Measurements from ENCODE around the gene STARD7.
"Not testable (repeated sequence)": the region's sequence is repeated elsewhere in the genome, so short reads cannot be mapped to it uniquely, and the experiment has no call there.

STARD7 gene

DNA sequence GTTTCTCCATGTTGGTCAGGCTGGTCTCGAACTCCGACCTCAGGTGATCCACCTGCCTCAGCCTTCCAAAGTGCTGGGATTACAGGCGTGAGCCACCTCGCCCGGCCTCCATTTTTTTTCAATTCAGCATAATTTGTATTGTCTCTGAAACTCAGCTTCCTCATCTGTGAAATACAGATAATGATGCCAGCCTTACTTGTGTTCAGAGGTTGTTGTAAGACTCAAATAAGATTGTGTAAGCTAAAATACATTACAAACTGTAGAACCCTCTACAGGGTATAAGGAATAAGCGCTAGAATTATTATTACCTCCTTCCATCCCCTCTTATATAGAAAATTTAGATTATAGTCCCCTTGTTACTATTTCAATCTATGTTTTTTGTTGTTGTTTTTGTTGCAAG, 24.8 kb upstream of the STARD7 start:
- no peak for DNase-seq

DNA sequence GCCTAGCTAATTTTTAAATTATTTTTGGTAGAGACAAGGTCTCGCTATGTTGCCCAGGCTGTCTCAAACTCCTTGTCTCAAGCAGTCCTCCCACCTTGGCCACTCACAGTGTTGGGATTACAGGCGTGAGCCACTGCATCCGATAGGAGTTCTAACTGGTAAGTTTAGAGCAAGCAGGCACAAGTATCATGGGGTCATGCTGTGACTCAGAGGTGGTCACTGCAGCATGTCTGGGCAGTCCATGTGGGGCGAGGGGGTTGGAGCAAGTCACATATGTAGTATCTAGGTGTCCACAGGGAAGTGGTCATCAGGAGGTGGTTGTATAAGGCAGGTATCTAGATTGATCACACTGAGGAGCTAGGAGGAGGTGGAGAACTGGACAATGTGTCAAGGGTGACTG, 22.7 kb upstream of the STARD7 start:
- DNase-seq = no peak

DNA sequence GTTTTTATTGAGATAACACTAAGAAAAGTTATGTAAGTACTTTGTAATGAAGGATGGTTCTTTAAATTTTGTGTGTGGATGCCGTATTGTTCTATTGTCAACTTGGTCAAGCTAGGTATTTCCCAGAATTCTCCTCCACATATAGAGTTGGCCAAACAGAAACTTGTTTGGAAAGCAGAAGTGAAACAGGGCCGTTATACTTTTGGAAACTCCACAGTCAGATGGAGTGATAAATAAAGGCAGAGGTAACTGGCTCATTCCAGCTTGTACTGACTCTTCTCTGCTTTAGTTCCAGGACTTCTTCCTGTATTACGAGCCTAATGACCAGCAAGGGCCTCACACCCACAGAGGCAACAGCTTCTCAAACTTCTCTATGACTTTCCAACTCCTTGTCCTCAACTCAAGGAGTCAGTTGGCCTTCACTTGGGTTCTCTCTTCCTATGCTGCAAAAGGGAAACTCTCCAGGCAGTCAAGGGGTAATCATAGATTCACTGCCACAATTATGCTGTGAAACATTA, 16.4 kb upstream of the STARD7 start:
- DNase-seq = no peak

DNA sequence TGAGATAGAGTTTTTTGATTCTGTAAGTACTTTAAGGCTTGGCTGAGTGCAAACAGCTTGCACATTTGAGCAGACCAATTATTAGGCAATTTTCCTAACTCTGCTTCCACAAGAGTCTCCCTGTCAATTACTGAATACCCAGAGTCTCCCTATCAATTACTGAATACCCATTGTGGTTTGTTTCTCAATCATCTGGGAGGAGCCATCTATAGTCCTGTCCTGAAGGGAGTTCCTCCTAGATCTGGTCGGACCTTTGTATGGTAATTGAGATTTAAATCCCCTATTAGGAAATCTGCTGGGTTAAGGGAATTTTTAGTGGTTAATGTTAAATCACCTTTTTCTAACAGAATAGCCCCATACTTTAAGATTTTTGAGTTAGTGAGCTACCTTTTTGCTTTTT, 12.5 kb upstream of the STARD7 start:
- not testable (repeated sequence) for DNase-seq

DNA sequence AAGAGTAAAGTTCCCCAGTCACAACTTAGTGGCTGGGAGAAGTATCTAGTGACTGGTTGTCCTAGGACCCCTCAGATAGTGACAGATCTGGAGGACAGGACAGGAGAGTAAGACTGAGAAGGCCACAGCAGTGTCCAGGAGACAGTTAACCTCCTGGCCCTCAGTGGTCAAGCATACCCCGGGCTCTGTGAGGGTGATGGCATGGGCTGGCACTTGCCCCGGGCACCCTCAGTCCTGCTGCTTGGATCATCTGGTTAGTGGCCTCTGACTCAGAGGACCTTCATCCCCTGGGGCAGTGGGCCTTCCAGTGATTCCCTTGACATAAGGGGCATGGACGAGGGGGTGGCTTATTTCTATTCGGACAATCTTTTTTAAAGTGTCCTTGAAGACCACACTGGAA, 11.3 kb upstream of the STARD7 start:
- not testable (repeated sequence) for DNase-seq

DNA sequence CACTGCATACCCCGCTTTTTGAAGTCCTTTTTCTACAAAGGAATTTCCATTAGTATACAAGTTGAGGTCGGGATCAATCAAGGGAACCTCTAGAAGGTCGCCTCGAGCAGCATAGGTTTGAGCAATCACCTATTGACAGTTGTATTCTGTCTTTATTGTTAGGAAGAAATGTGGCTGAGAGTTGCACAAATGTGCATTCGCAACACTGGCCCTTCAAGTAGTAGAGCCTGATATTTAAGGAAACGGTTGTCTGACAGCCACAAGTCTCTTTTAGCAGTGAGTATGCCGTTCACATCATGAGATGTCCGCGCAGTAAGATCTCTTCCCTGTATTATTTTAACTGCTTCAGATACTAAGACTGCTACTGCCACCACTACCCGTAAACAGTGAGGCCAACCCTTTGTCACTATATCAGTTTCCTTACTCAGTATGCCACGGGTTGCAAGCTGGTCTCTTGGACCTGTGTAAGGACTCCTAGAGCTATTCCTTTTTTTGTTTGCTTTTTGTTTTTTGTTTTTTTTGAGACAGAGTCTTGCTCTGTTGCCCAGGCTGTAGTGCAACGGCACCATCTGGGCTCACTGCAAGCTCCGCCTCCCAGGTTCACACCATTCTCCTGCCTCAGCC, 10.0 kb upstream of the STARD7 start:
- no peak for DNase-seq

DNA sequence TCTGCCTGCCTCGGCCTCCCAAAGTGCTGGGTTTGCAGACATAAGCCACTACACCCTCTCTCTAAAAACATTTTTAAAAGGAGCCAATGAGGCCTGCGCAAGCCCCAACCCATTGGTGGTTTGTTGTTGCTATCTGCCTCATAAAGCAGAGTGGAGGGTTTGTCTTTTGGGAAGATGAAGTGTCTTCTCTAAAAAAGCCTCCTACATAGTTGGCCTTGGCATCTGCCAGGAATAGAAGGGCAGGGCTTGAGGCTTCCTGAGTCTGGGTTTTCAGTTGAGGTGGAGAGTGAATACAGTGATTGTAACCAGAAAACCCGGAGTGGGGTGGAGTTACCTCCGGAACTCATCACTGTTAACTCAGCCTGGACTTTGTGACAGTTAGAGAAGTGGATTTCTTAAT, 5.9 kb upstream of the STARD7 start:
- no peak for DNase-seq

DNA sequence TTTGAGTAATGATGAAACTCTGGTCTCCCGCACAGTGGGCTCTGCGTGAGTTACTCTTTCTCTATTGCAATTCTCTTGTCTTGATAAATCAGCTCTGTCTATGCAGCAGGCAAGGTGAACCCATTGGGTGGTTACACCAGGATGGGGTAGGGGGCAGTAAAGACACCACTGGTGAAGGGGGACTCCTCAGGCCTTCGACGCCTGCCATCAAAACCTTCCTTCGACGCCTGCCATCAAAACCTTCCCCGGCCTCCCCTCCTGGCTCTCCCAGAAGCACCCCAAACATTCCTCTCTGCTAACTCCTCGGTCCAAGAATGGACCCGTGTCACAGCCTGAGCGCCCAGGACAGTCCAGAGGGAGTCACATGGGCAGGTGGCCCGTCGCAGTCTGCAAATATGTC, 4.8 kb upstream of the STARD7 start:
- no peak for DNase-seq

DNA sequence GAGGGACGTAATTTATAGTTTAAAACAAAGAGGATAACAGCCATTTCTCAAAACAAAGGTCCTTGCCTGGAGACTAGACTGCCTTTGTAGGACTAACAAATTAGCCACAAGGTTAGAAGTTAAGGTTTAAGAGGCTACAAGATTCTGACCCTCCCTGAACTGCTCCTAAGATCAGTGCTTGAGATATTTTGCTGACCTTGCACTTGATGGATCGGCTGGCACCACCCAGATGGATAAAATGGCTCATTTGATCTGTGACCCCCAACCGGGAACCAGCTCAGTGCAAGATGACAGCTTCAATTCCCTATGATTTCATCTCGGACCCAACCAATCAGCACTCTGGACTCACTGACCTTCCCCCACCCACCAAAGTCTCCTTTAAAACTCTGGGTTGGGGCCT, 3.7 kb upstream of the STARD7 start:
- no peak for DNase-seq

DNA sequence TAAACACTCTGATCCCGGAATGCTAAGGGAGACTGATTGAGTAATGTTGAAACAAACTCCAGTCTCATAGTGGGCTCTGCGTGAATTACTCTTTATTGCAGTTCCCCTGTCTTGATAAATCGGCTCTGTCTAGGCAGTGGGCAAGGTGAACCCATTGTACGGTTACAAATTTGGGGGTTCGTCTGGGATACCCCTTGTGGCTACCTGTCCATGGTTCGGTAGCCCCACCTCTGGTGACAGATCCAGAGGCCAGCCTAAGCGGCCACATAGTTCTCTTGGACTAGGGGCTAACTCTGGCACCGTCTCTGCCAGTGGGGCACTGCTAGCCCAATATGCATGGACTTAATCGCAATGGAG, 1.1 kb upstream of the STARD7 start:
- DNase-seq = no peak

DNA sequence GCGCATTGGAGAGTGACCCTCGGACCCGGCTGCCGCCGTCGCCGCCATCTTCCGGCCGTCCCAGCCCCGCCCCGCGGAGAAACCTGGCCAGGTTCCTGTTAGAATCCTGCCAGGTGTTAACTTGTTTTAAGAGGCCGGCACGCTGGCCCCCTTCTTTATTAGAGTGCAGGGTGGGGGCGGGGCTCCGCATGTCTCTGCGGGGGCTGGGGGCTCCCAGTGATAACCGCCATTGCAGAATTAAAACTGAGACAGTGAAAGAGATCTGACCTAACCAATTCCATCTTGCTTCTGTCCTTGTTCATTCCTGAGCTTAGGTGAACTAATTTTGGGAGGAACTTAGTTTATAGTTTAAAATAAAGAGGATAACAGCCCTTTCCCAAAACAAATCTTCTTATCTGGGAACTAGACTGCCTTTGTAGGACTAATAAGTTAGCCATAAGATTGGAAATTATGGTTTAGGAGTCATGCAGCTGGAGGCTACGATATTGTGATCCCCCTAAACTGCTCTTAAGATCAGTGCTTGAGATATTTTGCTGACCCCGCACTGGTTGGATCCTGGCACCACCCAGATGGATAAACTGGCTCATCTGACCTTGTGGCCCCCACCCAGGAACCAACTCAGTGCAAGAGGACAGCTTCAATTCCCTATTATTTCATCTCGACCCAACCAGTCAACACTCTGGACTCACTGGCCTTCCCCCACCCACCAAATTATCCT, 543 bp upstream of the STARD7 start:
- no peak for DNase-seq

DNA sequence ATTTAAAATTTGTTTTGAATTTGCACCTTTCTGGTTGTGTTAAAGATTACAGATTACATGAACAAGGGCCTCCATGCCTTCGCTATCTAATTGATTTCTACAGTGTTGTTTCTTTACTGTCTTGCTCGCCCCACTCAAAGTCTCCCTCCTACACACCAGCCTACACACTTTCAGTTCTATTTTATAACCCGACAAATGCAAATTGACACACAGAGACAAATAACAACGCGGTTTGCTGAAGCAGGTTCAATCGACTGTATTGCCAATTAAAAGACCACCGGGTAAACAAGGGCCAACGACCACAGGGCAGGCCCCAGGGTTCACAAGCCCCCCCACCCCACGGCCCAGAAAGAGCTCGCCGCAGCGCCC, 869 bp downstream of the STARD7 start:
- DNase-seq = no peak

DNA sequence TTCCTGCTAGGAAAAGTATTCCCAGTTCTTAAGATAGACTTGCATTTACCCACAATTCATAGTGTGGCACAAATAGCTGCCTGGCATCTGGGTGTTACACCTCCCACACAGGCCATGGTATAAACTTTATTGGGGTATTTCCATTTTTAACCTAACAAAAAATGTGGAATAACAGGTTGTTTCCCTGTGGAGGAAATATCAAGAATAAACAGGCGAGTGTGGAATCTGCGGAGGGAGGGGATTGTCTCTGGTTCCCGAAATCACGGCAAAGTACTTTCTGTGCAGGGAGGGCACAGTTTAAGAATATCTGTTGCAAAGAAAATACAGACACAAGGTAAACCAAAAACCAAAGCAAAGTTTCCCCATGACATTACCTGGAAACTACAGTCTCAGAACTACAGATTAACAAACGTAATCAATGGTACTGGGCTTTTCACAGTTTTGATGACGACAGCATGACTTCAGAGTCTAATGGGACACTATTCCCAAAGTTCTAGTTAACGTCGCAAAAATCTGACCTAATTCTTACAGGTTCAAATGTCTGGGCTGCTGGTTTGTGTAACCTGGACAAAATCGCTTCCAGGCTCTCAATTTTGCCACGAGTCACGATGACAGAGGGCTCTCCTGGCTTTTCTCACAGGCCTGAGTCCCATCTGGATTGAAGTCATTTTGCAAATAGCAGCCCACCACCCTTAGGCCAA, 1.4 kb downstream of the STARD7 start:
- DNase-seq = peak; percentile 30

DNA sequence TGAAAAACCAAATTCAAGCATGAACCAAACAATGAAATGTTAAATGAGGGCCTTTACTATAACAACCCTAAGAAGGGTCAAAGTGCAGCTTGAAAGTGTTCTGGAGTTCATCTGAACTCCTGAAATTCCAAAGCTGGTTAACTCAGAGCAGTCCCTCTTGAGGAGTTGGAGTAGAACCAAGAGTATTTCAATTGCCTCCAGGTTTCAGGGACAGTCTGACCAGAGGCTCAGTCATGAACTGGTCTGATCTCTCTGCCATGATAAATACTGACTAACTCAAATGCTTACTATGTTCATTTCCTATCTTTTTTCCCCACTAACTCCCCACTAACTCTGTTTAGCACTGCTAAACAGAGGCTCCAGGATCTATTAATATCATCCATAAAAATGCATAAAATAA, 2.7 kb downstream of the STARD7 start:
- no peak for DNase-seq

DNA sequence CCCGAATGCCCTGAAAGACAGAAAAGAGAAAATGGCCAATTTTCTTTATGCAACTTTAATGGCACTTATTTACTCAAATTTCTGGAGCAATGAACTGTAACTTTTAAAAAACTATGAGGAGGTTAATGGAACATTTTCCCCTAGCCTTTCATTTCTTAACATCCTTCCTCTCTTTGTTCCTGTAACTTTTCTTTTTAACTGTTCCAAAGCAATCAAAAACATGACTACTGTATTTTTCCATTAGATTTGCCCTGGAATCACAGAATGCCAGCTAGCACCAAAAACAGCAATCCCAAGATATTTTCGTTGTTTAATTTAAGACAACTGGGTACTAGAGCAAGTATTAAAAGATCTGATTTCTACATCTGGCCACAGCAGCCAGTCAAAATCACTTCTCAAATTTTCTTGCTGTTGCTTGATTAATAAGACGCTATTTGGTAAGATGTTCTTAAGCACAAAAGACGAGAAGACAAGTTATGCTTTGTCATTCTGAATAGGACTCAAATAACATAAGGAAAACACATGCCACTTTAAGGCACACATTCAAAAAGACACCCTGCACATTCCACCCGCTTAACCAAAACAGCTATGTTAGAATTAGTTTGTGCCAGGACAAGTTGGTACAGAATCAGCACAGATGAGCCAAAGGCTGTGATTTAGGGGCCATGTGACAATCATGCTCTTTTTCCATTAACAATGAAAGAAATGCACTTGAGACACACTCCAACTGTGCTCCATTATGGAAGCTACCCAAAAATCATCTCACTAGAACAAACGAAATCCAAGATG, 3.6 kb downstream of the STARD7 start:
- DNase-seq = no peak

DNA sequence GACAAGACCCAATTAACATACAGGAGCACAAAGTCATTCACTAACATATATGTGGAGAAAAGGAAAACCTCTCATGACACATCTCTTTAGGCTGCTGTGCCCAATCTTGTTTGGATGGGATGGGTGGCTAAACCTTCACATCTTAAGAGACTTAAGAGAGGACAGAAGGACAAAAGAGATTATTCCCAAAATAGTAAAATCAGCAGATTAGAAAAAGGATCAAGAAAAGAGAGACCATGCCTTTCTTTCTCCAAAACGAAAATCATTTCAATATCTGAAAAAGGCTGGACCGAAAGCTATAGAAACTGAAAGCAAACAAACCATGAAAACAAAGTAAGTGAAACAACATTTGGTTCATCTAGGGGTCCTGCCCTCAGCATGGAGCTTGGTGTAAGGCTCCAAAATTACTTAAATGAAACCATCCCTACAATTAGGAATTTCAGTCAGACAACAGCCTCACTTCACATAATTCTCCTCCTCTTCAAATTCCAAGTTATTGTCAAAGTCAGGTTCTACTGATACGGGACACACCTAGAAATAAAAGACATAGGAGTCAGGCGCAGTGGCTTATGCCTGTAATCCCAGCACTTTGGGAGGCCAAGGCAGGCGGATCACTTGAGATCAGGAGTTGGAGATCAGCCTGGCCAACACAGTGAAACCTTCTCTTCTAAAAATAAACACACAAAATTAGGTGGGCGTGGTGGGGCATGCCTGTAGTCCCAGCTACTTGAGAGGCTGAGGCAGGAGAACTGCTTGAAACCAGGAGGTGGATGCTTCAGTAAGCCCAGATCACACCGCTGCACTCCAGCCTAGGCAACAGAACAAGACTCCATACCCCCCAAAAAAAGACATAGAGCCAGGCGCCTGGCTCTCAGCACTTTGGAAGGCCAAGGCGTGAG, 5.2 kb downstream of the STARD7 start:
- no peak for DNase-seq

DNA sequence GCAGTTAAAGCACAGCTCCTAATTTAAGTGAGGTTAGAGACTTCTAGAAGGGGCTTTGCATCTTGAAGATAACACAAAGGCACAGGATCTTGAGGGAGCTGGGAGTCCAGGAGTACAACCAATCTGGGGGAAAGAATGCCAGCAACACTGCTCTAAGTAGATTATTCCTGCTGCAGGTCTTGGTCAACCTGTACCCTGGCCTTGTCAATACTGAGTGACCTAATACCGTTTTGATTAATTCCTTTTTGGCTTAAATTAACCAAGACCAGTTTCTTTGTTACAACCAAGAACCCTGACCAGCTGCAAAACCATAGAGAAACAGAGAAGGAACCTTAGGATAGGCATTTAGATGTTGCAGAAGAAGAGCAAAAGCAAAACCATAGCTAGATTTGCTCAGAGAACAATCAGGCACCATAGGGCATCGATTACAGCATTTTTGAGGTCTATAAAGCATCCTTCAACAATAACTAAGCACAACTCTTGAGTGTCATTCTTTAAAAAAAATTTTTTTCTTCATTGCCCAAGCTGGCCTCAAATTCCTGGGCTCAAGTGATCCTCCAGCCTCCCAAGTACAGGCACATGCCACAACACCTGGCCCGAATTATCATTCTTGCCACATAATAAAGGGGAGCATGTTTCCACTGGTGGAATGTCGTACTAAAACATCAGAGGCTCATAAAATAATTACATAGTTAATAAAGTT, 6.3 kb downstream of the STARD7 start:
- no peak for DNase-seq

DNA sequence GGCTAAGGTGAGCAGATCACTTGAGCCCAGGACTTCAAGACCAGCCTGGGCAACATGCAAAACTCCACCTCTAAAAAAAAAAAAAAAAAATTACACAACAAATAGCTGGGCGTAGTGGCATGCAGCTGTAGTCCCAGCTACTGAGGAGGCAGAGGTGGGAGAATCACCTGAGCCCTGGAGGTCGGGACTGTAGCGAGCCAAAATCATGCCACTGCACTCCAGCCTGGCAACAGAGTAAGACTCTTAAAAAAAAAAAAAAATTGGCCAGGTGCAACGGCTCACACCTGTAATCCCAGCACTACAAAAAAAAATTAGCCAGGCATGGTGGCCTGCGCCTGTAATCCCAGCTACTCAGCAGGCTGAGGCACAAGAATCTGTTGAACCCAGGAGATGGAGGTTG, 7.3 kb downstream of the STARD7 start:
- DNase-seq = no peak

DNA sequence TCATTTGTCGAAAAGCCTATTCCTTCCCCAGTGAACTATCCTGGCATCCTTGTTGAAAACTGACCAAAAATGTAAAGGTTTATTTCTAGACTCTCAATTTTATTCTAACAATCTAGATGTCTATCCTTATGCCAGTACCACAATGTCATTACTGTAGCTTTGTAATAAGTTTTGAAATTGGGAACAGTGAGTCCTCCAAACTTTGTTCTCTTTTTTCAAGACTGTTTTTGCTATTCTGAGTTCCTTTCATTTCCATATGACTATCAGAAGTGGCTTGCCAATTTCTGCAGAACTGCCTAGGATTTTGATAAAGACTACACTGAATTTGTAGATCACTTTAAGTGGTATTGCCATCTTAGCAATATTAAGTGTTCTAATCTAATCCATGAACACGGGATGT, 9.7 kb downstream of the STARD7 start:
- no peak for DNase-seq

DNA sequence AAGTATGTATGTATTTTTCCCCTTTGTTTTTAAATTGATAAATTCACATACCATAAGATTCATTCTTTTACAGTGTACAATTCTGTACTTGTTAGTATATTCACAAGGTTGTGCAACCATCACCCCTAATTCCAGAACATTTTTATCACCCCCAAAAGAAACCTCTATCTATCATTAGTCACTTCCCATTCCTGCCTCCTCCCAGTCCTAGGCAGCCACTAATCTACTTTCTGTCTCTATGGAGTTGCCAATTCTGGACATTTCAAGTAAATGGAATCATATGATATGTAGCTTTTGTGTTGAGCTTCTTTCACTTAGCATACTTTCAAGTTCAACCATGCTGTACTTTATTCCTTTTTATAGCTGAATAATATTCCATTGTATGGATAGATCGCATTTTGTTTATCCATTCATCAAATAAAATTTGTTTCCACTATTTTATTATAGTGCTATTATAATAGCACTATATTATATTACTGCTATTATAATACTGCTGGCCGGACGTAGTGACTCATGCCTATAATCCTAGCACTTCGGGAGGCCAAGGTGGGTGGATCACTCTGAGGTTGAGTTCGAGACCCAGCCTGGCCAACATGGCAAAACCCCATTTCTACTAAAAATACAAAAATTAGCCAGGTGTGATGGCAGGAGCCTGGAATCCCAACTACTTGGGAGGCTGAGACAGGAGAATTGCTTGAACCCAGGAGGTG, 10.9 kb downstream of the STARD7 start:
- no peak for DNase-seq

DNA sequence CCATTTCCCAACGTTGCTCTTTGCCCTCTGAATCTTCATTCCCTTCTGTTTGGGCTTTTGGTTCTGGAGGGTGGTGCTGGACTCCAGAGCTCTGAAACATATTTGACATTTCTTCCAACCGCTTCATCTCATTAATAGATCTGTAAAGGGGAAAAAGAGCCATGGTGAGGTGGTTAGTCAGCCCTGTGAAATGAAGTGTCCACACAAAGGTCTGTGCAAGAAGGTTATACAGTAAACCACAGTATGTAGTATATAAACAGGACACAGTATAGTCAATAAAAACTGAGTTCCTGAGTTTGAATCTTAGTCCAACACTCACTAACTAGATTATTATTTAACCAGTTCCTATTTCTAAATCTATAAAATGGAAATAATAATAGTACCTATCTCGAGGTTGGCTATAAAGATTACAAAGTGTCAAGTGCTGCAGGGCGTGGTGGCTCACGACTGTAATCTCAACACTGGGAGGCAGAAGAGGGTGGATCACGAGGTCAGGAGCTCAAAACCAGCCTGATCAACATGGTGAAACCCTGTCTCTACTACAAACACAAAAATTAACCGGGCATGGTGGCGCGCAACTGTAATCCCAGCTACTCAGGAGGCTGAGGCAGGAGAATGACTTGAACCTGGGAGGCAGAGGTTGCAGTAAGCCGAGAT, 13.1 kb downstream of the STARD7 start:
- no peak for DNase-seq
